H1 (cell line): Measurements from ENCODE around the gene MRPS24. TPM values are rescaled to one million over a fixed set of nuclear protein-coding genes. Genes with fewer than 3 reads are reported as not detected.

Experiments
- CTCF ChIA-PET: fragments of 300-600 bp; sonication (Branson Sonifier 250); formaldehyde crosslinking; loops from one replicate; lab custom pipeline; 2021; ENCODE audit not compliant: partially characterized antibody; lab: Charles Lee
- POLR2A ChIA-PET: fragments of 300-600 bp; sonication (Branson Sonifier 250); formaldehyde crosslinking; loops from one replicate; lab custom pipeline; 2021; ENCODE audit warnings: inconsistent platforms; ENCODE audit not compliant: partially characterized antibody; lab: Charles Lee
- DNase-seq, 2 experiments: peaks; one replicate each; pipeline versions ENCODE4 v3.0.0 to v3.0.0-alpha.2; 2010 to 2022; ENCODE audit warnings: low spot score in 2 of 2, low read depth in 1 of 2, mixed read lengths in 1 of 2
- FAIRE-seq: peaks from 2 replicates; lab custom pipeline; 2011; peaks lifted over from hg19 to GRCh38; lab: Jason Lieb, UNC
- H2AFZ ChIP-seq: 2 replicates; pipeline ENCODE4 v1.8.1; 2012; ENCODE audit warnings: low read length, inconsistent platforms
- H2AK5ac ChIP-seq: 2 replicates; pipeline ENCODE4 v1.6.1; 2013; ENCODE audit warnings: low read depth, low read length
- H2BK120ac ChIP-seq: replicated peaks from 2 replicates; pipeline ENCODE3; 2013; ENCODE audit warnings: low read depth, low read length, inconsistent platforms
- H2BK12ac ChIP-seq: 2 replicates; pipeline ENCODE4 v1.6.1; 2013; ENCODE audit warnings: low read depth, low read length
- H2BK15ac ChIP-seq: 2 replicates; pipeline ENCODE4 v1.6.1; 2013; ENCODE audit warnings: low read length
- H2BK20ac ChIP-seq: 2 replicates; pipeline ENCODE4 v1.6.1; 2013; ENCODE audit warnings: low read length
- H2BK5ac ChIP-seq: 2 replicates; pipeline ENCODE4 v1.6.1; 2013; ENCODE audit warnings: low read depth, low read length
- H3K14ac ChIP-seq: 2 replicates; pipeline ENCODE4 v1.6.1; 2013; ENCODE audit warnings: inconsistent platforms; ENCODE audit not compliant: insufficient read length
- H3K18ac ChIP-seq: 2 replicates; pipeline ENCODE4 v1.6.1; 2013; ENCODE audit warnings: low read length; ENCODE audit errors: extremely low read depth
- H3K23ac ChIP-seq: 2 replicates; pipeline ENCODE4 v1.6.1; 2013; ENCODE audit warnings: inconsistent platforms; ENCODE audit not compliant: insufficient read length
- H3K23me2 ChIP-seq: 2 replicates; pipeline ENCODE4 v1.6.1; 2013; ENCODE audit warnings: low read depth, low read length
- H3K27ac ChIP-seq: 2 replicates; pipeline ENCODE4 v1.6.1; 2011; ENCODE audit warnings: low read depth, low read length, inconsistent platforms
- H3K27me3 ChIP-seq, 4 experiments: replicated peaks in 1 of 4; 1 replicate in 1 of 4; 2 replicates in 3 of 4; pipeline versions ENCODE4 v1.6.1 to v1.8.1; 2011 to 2013; ENCODE audit warnings: low read length in 3 of 4, mild to moderate bottlenecking in 3 of 4, inconsistent platforms in 2 of 4, mixed read lengths in 2 of 4, moderate library complexity in 1 of 4; ENCODE audit not compliant: control insufficient read depth in 3 of 4, insufficient read depth in 3 of 4; ENCODE audit errors: extremely low read depth in 1 of 4
- H3K36me3 ChIP-seq, 4 experiments: 2 replicates each; pipeline versions ENCODE4 v1.6.1 to v1.8.1; 2011 to 2013; ENCODE audit warnings: mild to moderate bottlenecking in 4 of 4, low read length in 3 of 4, moderate library complexity in 2 of 4, control low read depth in 1 of 4, inconsistent platforms in 1 of 4; ENCODE audit not compliant: insufficient read depth in 4 of 4, control insufficient read depth in 2 of 4
- H3K4ac ChIP-seq: replicated peaks from 2 replicates; pipeline ENCODE3; 2013; ENCODE audit warnings: low read length, low read depth, mixed read lengths, inconsistent platforms; ENCODE audit not compliant: insufficient read length
- H3K4me1 ChIP-seq, 4 experiments: replicated peaks in 1 of 4; 1 replicate in 1 of 4; 2 replicates in 3 of 4; pipeline versions ENCODE4 v1.6.1 to v1.8.1; 2011 to 2013; ENCODE audit warnings: low read length in 3 of 4, inconsistent platforms in 2 of 4, mixed read lengths in 1 of 4; ENCODE audit not compliant: insufficient read depth in 4 of 4, control insufficient read depth in 3 of 4
- H3K4me2 ChIP-seq, 2 experiments: 2 replicates each; pipeline versions ENCODE4 v1.6.1 to v1.8.1; 2011 to 2013; ENCODE audit warnings: low read depth in 2 of 2, low read length in 2 of 2, control low read depth in 1 of 2, inconsistent platforms in 1 of 2, mild to moderate bottlenecking in 1 of 2; ENCODE audit not compliant: insufficient read depth in 1 of 2
- H3K4me3 ChIP-seq, 4 experiments: fragments of 200-600, 300-600 bp in 1 of 4; sonication (generic), shearing (Covaris generic), sonication (Bioruptor Twin) in 1 of 4; 2 replicates each; pipeline versions ENCODE4 v1.5.1 to v1.8.1; 2011 to 2016; ENCODE audit warnings: low read length in 4 of 4, low read depth in 3 of 4, control low read depth in 2 of 4, inconsistent platforms in 2 of 4, mild to moderate bottlenecking in 2 of 4, mixed read lengths in 1 of 4, moderate library complexity in 1 of 4; ENCODE audit not compliant: insufficient read depth in 2 of 4; ENCODE audit errors: extremely low read depth in 1 of 4
- H3K56ac ChIP-seq: replicated peaks from 2 replicates; pipeline ENCODE3; 2013; ENCODE audit warnings: low read depth, mild to moderate bottlenecking, mixed read lengths, low read length, inconsistent platforms; ENCODE audit not compliant: insufficient read length
- H3K79me1 ChIP-seq: 2 replicates; pipeline ENCODE4 v1.6.1; 2013; ENCODE audit warnings: low read depth, low read length, control low read depth
- H3K79me2 ChIP-seq, 2 experiments: 2 replicates each; pipeline versions ENCODE4 v1.6.1 to v1.8.1; 2012 to 2013; ENCODE audit warnings: low read length in 2 of 2, mild to moderate bottlenecking in 2 of 2, inconsistent platforms in 1 of 2; ENCODE audit not compliant: insufficient read depth in 2 of 2, control insufficient read depth in 1 of 2
- H3K9ac ChIP-seq, 4 experiments: replicated peaks in 1 of 4; 1 replicate in 1 of 4; 2 replicates in 3 of 4; pipeline versions ENCODE4 v1.6.1 to v1.8.1; 2011 to 2013; ENCODE audit warnings: low read depth in 3 of 4, low read length in 3 of 4, control low read depth in 2 of 4, mild to moderate bottlenecking in 2 of 4, moderate library complexity in 2 of 4, inconsistent platforms in 1 of 4; ENCODE audit errors: extremely low read depth in 1 of 4
- H3K9me3 ChIP-seq, 2 experiments: 2 replicates each; pipeline versions ENCODE4 v1.6.1 to v1.8.1; 2012 to 2013; ENCODE audit warnings: mild to moderate bottlenecking in 2 of 2, moderate library complexity in 2 of 2, control low read depth in 1 of 2, inconsistent platforms in 1 of 2, low read depth in 1 of 2, low read length in 1 of 2, mixed read lengths in 1 of 2; ENCODE audit not compliant: insufficient read depth in 2 of 2
- H4K20me1 ChIP-seq, 2 experiments: replicated peaks in 1 of 2; 2 replicates each; pipeline versions ENCODE3 to v1.8.1; 2011 to 2013; ENCODE audit warnings: inconsistent platforms in 2 of 2, low read length in 2 of 2, mild to moderate bottlenecking in 1 of 2; ENCODE audit not compliant: insufficient read depth in 2 of 2, control insufficient read depth in 1 of 2
- H4K5ac ChIP-seq: 2 replicates; pipeline ENCODE4 v1.6.1; 2013; ENCODE audit warnings: low read length, low read depth, mixed read lengths, inconsistent platforms; ENCODE audit not compliant: insufficient read length
- H4K8ac ChIP-seq: 2 replicates; pipeline ENCODE4 v1.8.0; 2013; ENCODE audit warnings: mild to moderate bottlenecking, moderate library complexity, low read length, inconsistent platforms; ENCODE audit not compliant: insufficient read depth; ENCODE audit errors: extremely low read depth
- H4K91ac ChIP-seq: replicated peaks from 2 replicates; pipeline ENCODE3; 2013; ENCODE audit warnings: low read length, mixed read lengths, inconsistent platforms; ENCODE audit not compliant: insufficient read length
- CBX5 ChIP-seq: fragments of 300-800, 300-1000 bp; sonication (generic); IDR thresholded peaks from 2 replicates; pipeline ENCODE4 v1.7.1; 2016; ENCODE audit warnings: antibody characterized with exemption, low read length, low read depth
- CTBP2 ChIP-seq: IDR thresholded peaks from 2 replicates; pipeline ENCODE4 v1.7.0; 2011; ENCODE audit warnings: borderline replicate concordance, mild to moderate bottlenecking, moderate library complexity, mixed read lengths, low read length; ENCODE audit not compliant: insufficient read depth, insufficient read length
- EGR1 ChIP-seq: IDR thresholded peaks from 2 replicates; pipeline ENCODE4 v1.6.1; 2011; ENCODE audit warnings: low read depth, low read length, borderline replicate concordance
- GTF2F1 ChIP-seq: IDR thresholded peaks from 2 replicates; pipeline ENCODE4 v1.6.1; 2012; ENCODE audit warnings: low read depth, low read length, improper control_type of control experiment, borderline replicate concordance
- HDAC2 ChIP-seq, 2 experiments: fragments of 300-600 bp in 1 of 2; sonication (generic) in 1 of 2; IDR thresholded peaks; 2 replicates each; pipeline ENCODE4 v1.6.1; 2011 to 2012; ENCODE audit warnings: low read depth in 2 of 2, low read length in 2 of 2, mild to moderate bottlenecking in 2 of 2, moderate library complexity in 2 of 2, borderline replicate concordance in 1 of 2, inconsistent platforms in 1 of 2
- JUND ChIP-seq: IDR thresholded peaks from 2 replicates; pipeline ENCODE4 v1.6.1; 2011; ENCODE audit warnings: mild to moderate bottlenecking, improper control_type of control experiment, low read length
- KDM5A ChIP-seq: fragments of 200-600 bp; IDR thresholded peaks from 2 replicates; pipeline ENCODE4 v1.7.1; 2012; ENCODE audit warnings: mild to moderate bottlenecking, low read length, inconsistent platforms, mixed read lengths
- RNF2 ChIP-seq: fragments of 200-900, 300-1000 bp; sonication (generic); IDR thresholded peaks from 2 replicates; pipeline ENCODE4 v1.7.1; 2016; ENCODE audit warnings: borderline replicate concordance, low read depth, mild to moderate bottlenecking, antibody characterized with exemption, low read length; ENCODE audit not compliant: poor library complexity, severe bottlenecking; ENCODE audit errors: missing control alignments
- SAP30 ChIP-seq: fragments of 300-600 bp; sonication (generic); IDR thresholded peaks from 2 replicates; pipeline ENCODE4 v1.7.1; 2012; ENCODE audit warnings: low read length, moderate library complexity, mild to moderate bottlenecking, inconsistent platforms; ENCODE audit not compliant: insufficient read depth, insufficient replicate concordance
- SIRT6 ChIP-seq: IDR thresholded peaks from one replicate; pipeline ENCODE4 v1.7.1; 2012; ENCODE audit warnings: low read length, inconsistent platforms
- SIX5 ChIP-seq: IDR thresholded peaks from 2 replicates; pipeline ENCODE4 v1.6.1; 2011; ENCODE audit warnings: mild to moderate bottlenecking, low read depth, low read length
- SP1 ChIP-seq: IDR thresholded peaks from 2 replicates; pipeline ENCODE4 v1.6.1; 2011; ENCODE audit warnings: low read depth, low read length
- TAF7 ChIP-seq: optimal IDR thresholded peaks from 2 replicates; pipeline ENCODE3; 2011; ENCODE audit warnings: low read depth, mild to moderate bottlenecking, inconsistent platforms, low read length, moderate library complexity, borderline replicate concordance
- YY1 ChIP-seq: IDR thresholded peaks from 2 replicates; pipeline ENCODE4 v1.6.1; 2011; ENCODE audit warnings: low read depth, mild to moderate bottlenecking, low read length
- WGBS, 2 experiments: shearing (Covaris generic) in 1 of 2; methylation state at CpG; one replicate each; pipeline versions ENCODE4 v1.1.6 to v1.1.7; 2013 to 2015; ENCODE audit warnings: low lambda C conversion rate in 2 of 2, mixed read lengths in 2 of 2, inconsistent platforms in 1 of 2, low coverage in 1 of 2, missing lambda C conversion rate in 1 of 2; ENCODE audit not compliant: insufficient replicate concordance in 2 of 2, insufficient coverage in 1 of 2, insufficient read length in 1 of 2; ENCODE audit errors: extremely low coverage in 1 of 2, missing lambda C conversion rate in 1 of 2; 5-methylcytosine and 5-hydroxymethylcytosine counted together
- polyA plus RNA-seq, 7 experiments: library from polyadenylated mRNA; depleted of rRNA in 3 of 7; stranded (reverse) in 5 of 7; unstranded in 2 of 7; fragments of >200 nt in 5 of 7; fragments of 200-250 nt in 2 of 7; gene quantifications; 1 replicate in 5 of 7; 2 replicates in 1 of 7; 4 replicates in 1 of 7; pipeline versions ENCODE4 v1.2.1 to v1.2.3, GENCODE V29; 2011 to 2013; ENCODE audit warnings: missing spikeins in 2 of 7, mixed read lengths in 2 of 7
- total RNA-seq: library from RNA; stranded (reverse); fragmentation: NEBNext Ultra II Directional; extraction: Animal tissue kit (Norgen Biotek cat#: 25700); gene quantifications from 2 replicates; pipeline ENCODE4 v1.2.1, GENCODE V29; 2021

MRPS24 gene
- total and polyA plus RNA-seq, 2 of the 8 experiments (the other 6 are each of a cell fraction or from before 2014, with no cell fraction given): 133 to 347 TPM

GRCh38 chr7:43871064-43871463 is 1.7 kb upstream of the MRPS24 start:
- DNase-seq (no peak), FAIRE-seq (no peak)
- peaks cover 2% of the 10 kb centered on the region; the same call in 1 of the 2 replicates for H3K23me2 ChIP-seq
- H3K27ac ChIP-seq: no peak overlapping the region
- no peak overlapping the region for H2AFZ ChIP-seq
- H3K36me3 ChIP-seq: peaks cover 0 to 17% (median 6%) of the 10 kb centered on the region in 4 experiments; a peak in 4 of 8 replicates
- H3K4ac ChIP-seq: no peak overlapping the region
- H2BK12ac ChIP-seq: no peak overlapping the region
- 91% methylated on average over 3 of the region's 3 CpGs; no CpG with 5 or more reads in 1 of the 2 experiments for WGBS, 2 experiments
- no peak overlapping the region for H3K18ac ChIP-seq
- no peak overlapping the region for H3K4me2 ChIP-seq
- no peak overlapping the region for H3K56ac ChIP-seq
- H3K27me3 ChIP-seq: no peaks in the 10 kb centered on the region
- no peak overlapping the region for H3K23ac ChIP-seq
- H2BK5ac ChIP-seq: no peak overlapping the region
- no peak overlapping the region for H4K91ac ChIP-seq
- ChIA-PET POLR2A (interaction anchor here (1.1 to 1.7 kb wide), 2 partner anchors 7 to 9 kb away, joined by 3 to 4 read pairs; no protein-coding TSS in a partner anchor), CTCF (no interaction called here)
- no peak overlapping the region for H2BK20ac ChIP-seq
- no peaks in the 10 kb centered on the region for H4K20me1 ChIP-seq
- H2BK120ac ChIP-seq: no peak overlapping the region
- H2AK5ac ChIP-seq: no peak overlapping the region
- H3K4me1 ChIP-seq: peaks cover 3 to 14% (median 6%) of the 10 kb centered on the region in 4 experiments
- H3K14ac ChIP-seq: no peak overlapping the region
- no peak overlapping the region for H3K9ac ChIP-seq
- H4K5ac ChIP-seq: no peak overlapping the region
- no peaks in the 10 kb centered on the region for H3K79me2 ChIP-seq
- no peak overlapping the region for H4K8ac ChIP-seq
- H3K9me3 ChIP-seq: no peaks in the 10 kb centered on the region
- no peak overlapping the region for H2BK15ac ChIP-seq
- H3K79me1 ChIP-seq: 0 out of 2 replicates have a peak, but pooled peaks cover 2% of the 10 kb centered on the region
- no peak overlapping the region for H3K4me3 ChIP-seq
- no peak for TF ChIP-seq SAP30
- no peak for TF ChIP-seq YY1
- no peak for TF ChIP-seq JUND
- TF ChIP-seq GTF2F1: no peak
- TF ChIP-seq HDAC2 (IDR thresholded peaks at IDR 0.05; ENCODE audit: borderline replicate concordance in 1 of 2, low read depth in 2 of 2, low read length in 2 of 2): no peak
- TF ChIP-seq CTBP2: no peak
- no peak for TF ChIP-seq SIRT6
- no peak for TF ChIP-seq SP1
- TF ChIP-seq CBX5: no peak
- no peak for TF ChIP-seq RNF2
- TF ChIP-seq TAF7: no peak
- no peak for TF ChIP-seq SIX5
- no peak for TF ChIP-seq KDM5A
- TF ChIP-seq EGR1: no peak
